Karpas-422 (cell line): Measurements from ENCODE around the gene ARMH4. TPM values are rescaled to one million over a fixed set of nuclear protein-coding genes. Genes with fewer than 3 reads are reported as not detected.
"Not testable (repeated sequence)": the region's sequence is repeated elsewhere in the genome, so short reads cannot be mapped to it uniquely, and the experiment has no call there.

Experiments
- DNase-seq: peaks from one replicate; pipeline ENCODE4 v3.0.0-alpha.2; 2015
- H2AFZ ChIP-seq: fragments of 200-600 bp; sonication (generic); 2 replicates; pipeline ENCODE4 v1.6.1; 2014; ENCODE audit warnings: antibody characterized with exemption, low read length, mixed read lengths
- H3K27ac ChIP-seq: fragments of 200-600 bp; sonication (generic); 2 replicates; pipeline ENCODE4 v1.5.1; 2014; ENCODE audit warnings: mild to moderate bottlenecking, low read length, moderate library complexity
- H3K27me3 ChIP-seq: fragments of 200-600 bp; sonication (generic); 2 replicates; pipeline ENCODE4 v1.6.1; 2014; ENCODE audit warnings: low read length, mixed read lengths
- H3K36me3 ChIP-seq: fragments of 200-600 bp; sonication (generic); 2 replicates; pipeline ENCODE4 v1.6.1; 2014; ENCODE audit warnings: low read length, mixed read lengths; ENCODE audit not compliant: insufficient read depth
- H3K4me1 ChIP-seq: fragments of 200-600 bp; sonication (generic); 2 replicates; pipeline ENCODE4 v1.6.1; 2014; ENCODE audit warnings: mild to moderate bottlenecking, low read length, mixed read lengths
- H3K4me2 ChIP-seq: fragments of 200-600 bp; sonication (generic); 2 replicates; pipeline ENCODE4 v1.6.1; 2014; ENCODE audit warnings: low read length, low read depth, mild to moderate bottlenecking; ENCODE audit not compliant: poor library complexity, severe bottlenecking
- H3K4me3 ChIP-seq: fragments of 200-600 bp; sonication (generic); 2 replicates; pipeline ENCODE4 v1.5.1; 2014; ENCODE audit warnings: mild to moderate bottlenecking, antibody characterized with exemption, low read length, mixed read lengths
- H3K79me2 ChIP-seq: fragments of 200-600 bp; sonication (generic); 2 replicates; pipeline ENCODE4 v1.6.1; 2014; ENCODE audit warnings: mild to moderate bottlenecking, low read length, mixed read lengths
- H3K9ac ChIP-seq: fragments of 200-600 bp; sonication (generic); 2 replicates; pipeline ENCODE4 v1.6.0; 2014; ENCODE audit warnings: low read length
- H3K9me2 ChIP-seq: fragments of 200-600 bp; sonication (generic), shearing (Covaris generic); replicated peaks from 2 replicates; pipeline ENCODE4 v1.6.0; 2014; ENCODE audit warnings: mild to moderate bottlenecking, low read length, moderate library complexity; ENCODE audit not compliant: insufficient read depth
- H3K9me3 ChIP-seq: fragments of 300-700, 200-600 bp; sonication (generic); 2 replicates; pipeline ENCODE4 v1.6.1; 2014; ENCODE audit warnings: low read length, mixed read lengths
- H4K20me1 ChIP-seq: fragments of 200-600 bp; sonication (generic); 2 replicates; pipeline ENCODE4 v1.6.1; 2014; ENCODE audit warnings: mild to moderate bottlenecking, antibody characterized with exemption, low read length, low read depth; ENCODE audit not compliant: insufficient read depth
- total RNA-seq: library from RNA; depleted of rRNA; stranded (reverse); fragments of >200 nt; shearing (Covaris generic); gene quantifications from 2 replicates; pipeline ENCODE4 v1.2.3, GENCODE V29; 2014; ENCODE audit warnings: low replicate concordance

ARMH4 gene
- total RNA-seq, 1 experiment from 2014 or later = 0.75 TPM

DNA sequence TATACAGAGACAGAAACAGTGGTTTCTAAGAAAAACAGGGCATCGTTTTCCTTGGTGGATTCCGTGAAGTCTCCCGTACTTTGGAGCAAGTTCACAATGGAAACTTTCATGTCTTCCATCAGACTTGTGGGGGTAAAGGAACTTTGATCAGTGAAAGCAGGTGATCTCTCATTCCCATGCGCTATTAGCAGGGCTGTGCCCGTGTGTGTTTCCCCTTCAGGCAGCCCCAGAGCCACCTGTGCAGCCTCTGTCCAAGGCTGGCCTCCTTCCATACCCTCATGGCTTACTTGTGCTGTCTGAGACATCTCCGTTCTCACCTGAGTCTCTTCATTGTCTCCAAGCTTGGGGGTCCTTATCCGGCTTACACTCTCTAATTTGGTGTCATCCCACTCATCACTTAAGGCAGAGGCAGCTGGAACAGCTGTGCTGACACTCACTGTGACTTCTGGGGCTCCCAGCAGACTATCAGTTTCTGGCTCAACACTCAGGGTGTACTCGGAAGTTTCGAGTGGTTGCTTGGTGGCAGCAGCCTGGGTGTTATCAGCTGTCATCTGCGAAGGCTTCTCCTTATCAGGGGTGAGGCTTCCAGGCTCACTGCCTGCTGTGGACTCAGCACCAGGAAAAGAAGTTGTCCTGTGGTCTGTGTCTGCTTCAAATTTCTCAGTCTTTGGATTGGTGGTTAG lies 13.8 kb downstream of the ARMH4 start:
- no peak overlapping the region for H2AFZ ChIP-seq
- H3K4me1 ChIP-seq = no peaks in the 10 kb centered on the region
- H3K9me2 ChIP-seq = no peaks in the 10 kb centered on the region
- H4K20me1 ChIP-seq = no peaks in the 10 kb centered on the region
- H3K4me3 ChIP-seq = no peak overlapping the region
- no peaks in the 10 kb centered on the region for H3K36me3 ChIP-seq
- no peak for DNase-seq
- H3K4me2 ChIP-seq = no peak overlapping the region
- H3K9ac ChIP-seq = no peak overlapping the region
- no peak overlapping the region for H3K27ac ChIP-seq
- H3K79me2 ChIP-seq = no peaks in the 10 kb centered on the region
- no peaks in the 10 kb centered on the region for H3K9me3 ChIP-seq
- no peaks in the 10 kb centered on the region for H3K27me3 ChIP-seq

DNA sequence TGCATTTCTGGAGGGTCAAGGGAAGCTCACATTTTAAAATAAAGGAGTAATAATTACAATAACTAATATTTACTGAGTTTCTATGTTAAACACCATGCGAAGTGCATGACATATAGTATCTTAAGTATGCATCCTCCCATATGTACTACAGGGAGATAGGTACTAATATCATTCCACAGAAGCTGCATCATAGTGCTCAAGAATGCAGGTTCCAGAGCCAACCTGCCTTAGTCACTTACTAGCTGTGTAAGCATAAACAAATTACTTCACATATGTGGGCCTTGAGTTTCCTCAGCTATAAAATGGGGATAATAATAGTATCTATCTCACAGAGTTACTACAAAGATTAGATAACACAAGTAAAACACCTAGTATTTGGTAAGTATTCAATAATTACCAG lies 18.3 kb downstream of the ARMH4 start:
- Histone ChIP-seq H3K27me3 (no peaks in the 10 kb centered on the region), H3K79me2 (no peaks in the 10 kb centered on the region), H2AFZ (no peak overlapping the region), H3K36me3 (no peaks in the 10 kb centered on the region), H3K27ac (no peak overlapping the region), H3K4me3 (no peak overlapping the region), H3K9me3 (no peaks in the 10 kb centered on the region), H3K9me2 (no peaks in the 10 kb centered on the region), H3K9ac (no peak overlapping the region), H3K4me1 (no peaks in the 10 kb centered on the region), H3K4me2 (no peak overlapping the region), H4K20me1 (no peaks in the 10 kb centered on the region)
- no peak for DNase-seq

DNA sequence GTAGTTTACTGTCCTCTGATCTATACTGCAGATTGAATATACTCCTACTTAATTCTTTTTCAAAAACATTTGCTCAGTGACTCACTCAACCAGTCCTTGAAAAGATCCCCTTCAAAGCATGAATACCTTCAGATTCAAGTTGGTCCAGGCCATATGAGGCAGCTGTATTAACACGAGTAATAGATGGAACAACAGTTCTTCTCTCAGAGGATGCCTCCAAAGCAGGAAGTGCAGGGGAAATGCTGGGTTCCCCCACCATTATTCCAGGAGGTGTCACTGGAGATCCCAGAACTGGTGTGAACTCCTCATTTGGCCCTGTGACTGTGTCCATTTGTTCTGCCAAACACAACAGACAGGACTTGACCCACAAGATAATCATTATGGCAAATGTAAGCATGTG lies 20.6 kb downstream of the ARMH4 start:
- no peaks in the 10 kb centered on the region for H3K9me2 ChIP-seq
- no peaks in the 10 kb centered on the region for H3K27me3 ChIP-seq
- no peak overlapping the region for H3K4me3 ChIP-seq
- no peak for DNase-seq
- no peaks in the 10 kb centered on the region for H3K9me3 ChIP-seq
- no peak overlapping the region for H2AFZ ChIP-seq
- no peak overlapping the region for H3K4me2 ChIP-seq
- no peak overlapping the region for H3K27ac ChIP-seq
- H4K20me1 ChIP-seq = no peaks in the 10 kb centered on the region
- no peaks in the 10 kb centered on the region for H3K36me3 ChIP-seq
- no peaks in the 10 kb centered on the region for H3K4me1 ChIP-seq
- no peak overlapping the region for H3K9ac ChIP-seq
- H3K79me2 ChIP-seq = no peaks in the 10 kb centered on the region

DNA sequence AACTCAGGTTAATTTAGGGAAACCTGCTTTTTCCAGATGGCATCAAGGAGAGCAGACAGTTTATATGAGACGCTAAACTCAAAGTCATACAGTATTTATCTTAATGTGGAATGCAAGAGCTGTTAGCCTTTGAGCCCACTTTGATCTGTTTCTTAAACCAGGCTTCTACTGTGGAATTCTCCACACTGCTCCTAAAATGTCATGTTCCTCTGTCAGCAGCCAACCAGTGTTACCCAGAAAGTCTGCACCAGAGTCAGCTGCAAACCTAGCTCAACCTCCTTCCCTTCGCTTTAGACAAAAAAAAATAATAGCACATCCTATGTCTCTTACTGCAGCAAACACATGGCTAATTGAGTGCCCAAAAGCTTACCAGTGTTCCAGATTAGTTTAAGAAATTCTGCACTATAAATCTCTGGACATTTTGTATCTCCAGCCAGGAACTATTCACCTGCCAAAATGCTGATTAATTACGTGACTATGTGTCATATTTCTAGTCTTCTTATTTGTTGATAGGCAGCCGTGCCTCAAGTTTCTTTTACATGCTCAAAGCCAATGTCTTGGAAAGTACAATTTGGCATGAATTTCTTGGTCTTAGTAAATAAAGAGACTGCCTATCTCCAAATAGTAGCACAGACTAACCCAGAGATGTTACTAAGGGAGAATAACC lies 21.8 kb downstream of the ARMH4 start:
- no peaks in the 10 kb centered on the region for H3K9me2 ChIP-seq
- H3K36me3 ChIP-seq = no peaks in the 10 kb centered on the region
- no peak for DNase-seq
- no peak overlapping the region for H2AFZ ChIP-seq
- H4K20me1 ChIP-seq = no peaks in the 10 kb centered on the region
- no peak overlapping the region for H3K4me3 ChIP-seq
- no peak overlapping the region for H3K9ac ChIP-seq
- H3K9me3 ChIP-seq = no peaks in the 10 kb centered on the region
- H3K27ac ChIP-seq = no peak overlapping the region
- H3K27me3 ChIP-seq = no peaks in the 10 kb centered on the region
- H3K4me1 ChIP-seq = no peaks in the 10 kb centered on the region
- H3K79me2 ChIP-seq = no peaks in the 10 kb centered on the region
- no peak overlapping the region for H3K4me2 ChIP-seq

DNA sequence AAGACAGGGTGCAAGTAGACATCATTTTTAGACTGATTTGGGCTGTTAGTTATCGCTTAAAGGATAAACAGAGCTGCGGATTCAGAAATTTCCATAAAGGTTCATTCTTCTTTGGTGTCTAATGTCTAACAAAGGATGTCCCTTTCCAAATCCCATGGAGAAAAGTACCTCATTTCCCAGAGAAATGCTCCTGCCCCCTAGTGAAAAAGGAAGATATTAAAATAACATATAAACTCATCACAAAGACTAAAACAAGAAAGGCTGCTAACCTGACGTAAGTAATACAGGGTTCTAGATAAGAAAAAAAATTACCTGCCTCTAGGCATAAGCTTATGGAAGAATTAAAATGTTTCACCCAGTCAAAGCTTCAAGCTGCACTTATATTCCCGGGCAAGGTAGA lies 22.8 kb downstream of the ARMH4 start:
- H3K9me2 ChIP-seq = no peaks in the 10 kb centered on the region
- H4K20me1 ChIP-seq = no peaks in the 10 kb centered on the region
- H3K79me2 ChIP-seq = no peaks in the 10 kb centered on the region
- H3K36me3 ChIP-seq = no peaks in the 10 kb centered on the region
- no peaks in the 10 kb centered on the region for H3K9me3 ChIP-seq
- no peak overlapping the region for H3K9ac ChIP-seq
- no peak for DNase-seq
- no peaks in the 10 kb centered on the region for H3K4me1 ChIP-seq
- no peak overlapping the region for H2AFZ ChIP-seq
- H3K27ac ChIP-seq = no peak overlapping the region
- no peak overlapping the region for H3K4me2 ChIP-seq
- H3K4me3 ChIP-seq = no peak overlapping the region
- no peaks in the 10 kb centered on the region for H3K27me3 ChIP-seq

DNA sequence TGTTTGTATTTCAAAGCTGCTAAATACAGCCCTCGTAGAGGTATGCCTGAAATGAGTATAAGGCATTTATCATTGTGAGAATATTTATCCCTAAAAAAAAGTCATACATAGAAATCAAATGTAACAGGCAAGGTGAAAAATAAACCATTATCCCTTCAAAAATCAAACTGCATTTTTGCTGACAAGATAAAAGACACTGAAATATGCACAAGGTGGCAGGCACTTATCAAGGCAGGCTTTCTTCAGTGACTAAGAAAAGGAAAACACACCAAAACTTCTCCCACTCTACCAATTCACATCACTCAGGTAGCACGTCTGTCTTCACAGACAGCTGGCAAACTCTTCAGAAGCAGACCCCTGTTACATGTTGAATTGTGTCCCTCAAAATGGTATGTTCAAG lies 23.6 kb downstream of the ARMH4 start:
- no peaks in the 10 kb centered on the region for H4K20me1 ChIP-seq
- H3K9me2 ChIP-seq = no peaks in the 10 kb centered on the region
- H3K27me3 ChIP-seq = no peaks in the 10 kb centered on the region
- no peak overlapping the region for H3K4me3 ChIP-seq
- no peaks in the 10 kb centered on the region for H3K36me3 ChIP-seq
- no peak overlapping the region for H3K9ac ChIP-seq
- no peaks in the 10 kb centered on the region for H3K9me3 ChIP-seq
- H3K4me2 ChIP-seq = no peak overlapping the region
- no peak overlapping the region for H2AFZ ChIP-seq
- no peaks in the 10 kb centered on the region for H3K4me1 ChIP-seq
- H3K27ac ChIP-seq = no peak overlapping the region
- DNase-seq = no peak
- no peaks in the 10 kb centered on the region for H3K79me2 ChIP-seq

DNA sequence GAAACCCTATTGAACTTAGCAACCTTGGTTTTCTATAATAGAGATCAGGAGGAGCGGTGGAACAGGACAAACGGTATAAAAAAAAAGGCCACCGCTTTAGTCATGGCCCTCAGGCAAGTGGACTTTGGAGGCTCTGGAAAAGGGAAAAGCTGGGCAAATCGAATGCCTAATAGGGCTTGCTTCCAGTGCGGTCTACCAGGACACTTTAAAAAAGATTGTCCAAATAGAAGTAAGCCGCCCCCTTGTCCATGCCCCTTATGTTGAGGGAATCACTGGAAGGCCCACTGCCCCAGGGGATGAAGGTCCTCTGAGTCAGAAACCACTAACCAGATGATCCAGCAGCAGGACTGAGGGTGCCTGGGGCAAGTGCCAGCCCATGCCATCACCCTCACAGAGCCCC lies 29.5 kb downstream of the ARMH4 start:
- not testable (repeated sequence) for H3K36me3 ChIP-seq, H3K4me2 ChIP-seq, H3K9ac ChIP-seq, H3K27ac ChIP-seq, H4K20me1 ChIP-seq, H3K9me2 ChIP-seq, H3K27me3 ChIP-seq, H2AFZ ChIP-seq, H3K4me3 ChIP-seq, H3K4me1 ChIP-seq, H3K9me3 ChIP-seq, DNase-seq, H3K79me2 ChIP-seq

DNA sequence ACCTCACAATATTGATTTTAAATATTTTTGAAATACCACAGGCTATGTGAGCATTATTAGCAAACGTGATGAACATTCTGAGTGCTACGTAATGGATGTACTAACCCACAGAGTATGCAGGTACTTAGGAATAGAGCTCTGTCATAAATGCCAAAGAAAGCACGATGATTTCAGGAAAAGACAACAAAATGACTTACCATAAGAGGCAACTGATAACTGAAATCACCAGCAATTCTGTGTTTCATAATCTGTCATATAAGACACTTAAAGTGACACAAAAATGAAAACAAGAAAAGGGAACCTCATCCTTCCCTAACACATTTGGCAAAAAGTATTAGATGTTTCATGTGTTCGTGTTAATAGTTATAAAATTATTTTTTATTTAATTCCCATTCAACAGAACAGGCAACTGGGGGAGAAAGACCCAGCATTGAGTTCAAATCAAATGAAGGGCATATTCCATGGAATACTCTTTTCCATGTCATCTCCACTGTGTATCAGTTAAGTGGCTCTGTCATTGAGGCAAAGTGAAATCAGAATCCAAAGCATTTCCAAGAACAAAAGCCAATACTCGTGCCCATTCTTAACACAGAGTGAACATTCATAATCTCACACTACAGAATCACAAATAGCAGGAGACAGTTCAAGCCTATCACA lies 30.4 kb downstream of the ARMH4 start:
- Histone ChIP-seq H3K27ac (no peak overlapping the region), H3K79me2 (no peaks in the 10 kb centered on the region), H3K36me3 (no peaks in the 10 kb centered on the region), H3K4me2 (no peak overlapping the region), H3K9ac (no peak overlapping the region), H3K27me3 (peaks cover 3% of the 10 kb centered on the region; the same call in 1 of the 2 replicates), H3K4me3 (no peak overlapping the region), H3K9me2 (no peaks in the 10 kb centered on the region), H4K20me1 (no peaks in the 10 kb centered on the region), H2AFZ (no peak overlapping the region), H3K9me3 (no peaks in the 10 kb centered on the region), H3K4me1 (no peaks in the 10 kb centered on the region)
- no peak for DNase-seq
